Measurements from ENCODE around the gene CSNK1G1.
"Not testable (repeated sequence)": the region's sequence is repeated elsewhere in the genome, so short reads cannot be mapped to it uniquely, and the experiment has no call there.

Gene CSNK1G1

DNA sequence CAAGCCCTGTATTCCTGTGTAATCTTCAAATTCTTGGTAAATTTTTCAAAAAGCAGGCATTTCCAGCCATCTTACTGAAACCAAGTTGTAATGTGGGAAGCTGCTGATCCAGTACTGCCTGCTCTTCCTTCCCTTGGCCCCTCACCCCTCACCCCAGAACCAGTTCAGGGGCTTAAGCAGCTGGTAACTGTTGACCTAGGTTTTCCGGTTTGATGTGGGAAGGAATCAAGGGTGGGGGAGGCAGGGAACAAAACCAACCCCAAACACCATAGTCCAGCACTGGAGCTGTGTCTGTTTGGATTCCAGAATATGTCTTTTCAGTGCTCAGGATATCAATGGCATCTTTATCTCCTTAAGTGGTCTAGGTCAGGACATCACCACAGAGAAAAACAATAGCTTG is 233.5 kb downstream of the CSNK1G1 start:
- Histone ChIP-seq H3K27me3 (replicated peaks; ENCODE audit: insufficient read depth, low read length) (no peaks in the 10 kb centered on the region), H2AFZ (ENCODE audit: low read length) (no peak overlapping the region), H3K79me2 (ENCODE audit: low read length) (no peaks in the 10 kb centered on the region), H4K20me1 (ENCODE audit: insufficient read depth, low read length) (no peaks in the 10 kb centered on the region), H3F3A (ENCODE audit: insufficient read depth, low read length) (no peaks in the 10 kb centered on the region), H3K4me1 (ENCODE audit: low read length) (no peaks in the 10 kb centered on the region), H3K9me3 (replicated peaks; ENCODE audit: insufficient read depth, low read length) (no peaks in the 10 kb centered on the region), H3K9ac (ENCODE audit: low read length) (no peak overlapping the region), H3K4me2 (ENCODE audit: low read depth, low read length) (no peak overlapping the region), H3K9me2 (replicated peaks; ENCODE audit: insufficient read depth, low read length) (no peaks in the 10 kb centered on the region), H3K27ac (ENCODE audit: low read length) (no peak overlapping the region), H3K36me3 (replicated peaks; ENCODE audit: insufficient read depth, low read length) (peaks cover 9% of the 10 kb centered on the region; the same call in 1 of the 2 replicates), H3K4me3 (ENCODE audit: low read length) (no peak overlapping the region)
- DNase-seq = no peak
- TF ChIP-seq EZH2phosphoT487 (IDR thresholded peaks at IDR 0.05; ENCODE audit: low read length) (no peak), EZH2 (optimal IDR thresholded peaks at IDR 0.05; ENCODE audit: low read depth, low read length) (no peak)
- TF ChIP-seq, protein P1, sequence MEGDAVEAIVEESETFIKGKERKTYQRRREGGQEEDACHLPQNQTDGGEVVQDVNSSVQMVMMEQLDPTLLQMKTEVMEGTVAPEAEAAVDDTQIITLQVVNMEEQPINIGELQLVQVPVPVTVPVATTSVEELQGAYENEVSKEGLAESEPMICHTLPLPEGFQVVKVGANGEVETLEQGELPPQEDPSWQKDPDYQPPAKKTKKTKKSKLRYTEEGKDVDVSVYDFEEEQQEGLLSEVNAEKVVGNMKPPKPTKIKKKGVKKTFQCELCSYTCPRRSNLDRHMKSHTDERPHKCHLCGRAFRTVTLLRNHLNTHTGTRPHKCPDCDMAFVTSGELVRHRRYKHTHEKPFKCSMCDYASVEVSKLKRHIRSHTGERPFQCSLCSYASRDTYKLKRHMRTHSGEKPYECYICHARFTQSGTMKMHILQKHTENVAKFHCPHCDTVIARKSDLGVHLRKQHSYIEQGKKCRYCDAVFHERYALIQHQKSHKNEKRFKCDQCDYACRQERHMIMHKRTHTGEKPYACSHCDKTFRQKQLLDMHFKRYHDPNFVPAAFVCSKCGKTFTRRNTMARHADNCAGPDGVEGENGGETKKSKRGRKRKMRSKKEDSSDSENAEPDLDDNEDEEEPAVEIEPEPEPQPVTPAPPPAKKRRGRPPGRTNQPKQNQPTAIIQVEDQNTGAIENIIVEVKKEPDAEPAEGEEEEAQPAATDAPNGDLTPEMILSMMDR (IDR thresholded peaks at IDR 0.05; ENCODE audit: low read length) = no peak

GRCh38 chr15:64121614-64122013 is 234.4 kb downstream of the CSNK1G1 start:
- no peak overlapping the region for H3K9ac ChIP-seq (ENCODE audit: low read length)
- TF ChIP-seq EZH2 (optimal IDR thresholded peaks at IDR 0.05; ENCODE audit: low read depth, low read length) (no peak), EZH2phosphoT487 (IDR thresholded peaks at IDR 0.05; ENCODE audit: low read length) (no peak)
- TF ChIP-seq, protein P1 (IDR thresholded peaks at IDR 0.05; ENCODE audit: low read length) = no peak

DNA sequence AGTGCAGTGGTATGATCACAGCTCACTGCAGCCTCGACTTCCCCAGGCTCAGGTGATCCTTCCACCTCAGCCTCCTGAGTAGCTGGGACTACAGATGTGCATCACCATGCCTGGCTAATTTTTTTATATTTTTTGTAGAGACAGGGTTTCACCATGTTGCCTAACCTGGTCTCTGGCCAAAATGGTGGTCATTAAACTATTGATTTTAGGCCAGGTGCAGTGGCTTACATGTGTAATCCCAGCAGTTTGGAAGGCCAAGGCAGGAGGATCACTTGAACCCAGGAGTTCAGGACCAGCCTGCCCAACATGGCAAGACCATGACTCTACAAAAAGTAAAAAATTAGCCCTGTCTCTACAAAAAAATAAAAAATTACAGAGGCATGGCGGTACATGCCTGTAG is 235.7 kb downstream of the CSNK1G1 start:
- H3K27me3 ChIP-seq (replicated peaks; ENCODE audit: insufficient read depth, low read length); DNase-seq; H3F3A ChIP-seq (ENCODE audit: insufficient read depth, low read length); H3K9me3 ChIP-seq (replicated peaks; ENCODE audit: insufficient read depth, low read length); H3K27ac ChIP-seq (ENCODE audit: low read length); H3K9ac ChIP-seq (ENCODE audit: low read length); H3K79me2 ChIP-seq (ENCODE audit: low read length); H4K20me1 ChIP-seq (ENCODE audit: insufficient read depth, low read length); H2AFZ ChIP-seq (ENCODE audit: low read length); H3K4me3 ChIP-seq (ENCODE audit: low read length); H3K4me2 ChIP-seq (ENCODE audit: low read depth, low read length); H3K4me1 ChIP-seq (ENCODE audit: low read length); H3K9me2 ChIP-seq (replicated peaks; ENCODE audit: insufficient read depth, low read length); H3K36me3 ChIP-seq (replicated peaks; ENCODE audit: insufficient read depth, low read length): not testable (repeated sequence)

More at GRCh38 chr15:64121614-64122013, 234.4 kb downstream of the CSNK1G1 start:
- Histone ChIP-seq H3K27ac (ENCODE audit: low read length) (no peak overlapping the region), H3K27me3 (replicated peaks; ENCODE audit: insufficient read depth, low read length) (no peaks in the 10 kb centered on the region), H4K20me1 (ENCODE audit: insufficient read depth, low read length) (no peaks in the 10 kb centered on the region), H3K9me3 (replicated peaks; ENCODE audit: insufficient read depth, low read length) (no peaks in the 10 kb centered on the region), H3K4me1 (ENCODE audit: low read length) (no peaks in the 10 kb centered on the region), H3K4me2 (ENCODE audit: low read depth, low read length) (no peak overlapping the region), H2AFZ (ENCODE audit: low read length) (no peak overlapping the region), H3K4me3 (ENCODE audit: low read length) (no peak overlapping the region), H3K36me3 (replicated peaks; ENCODE audit: insufficient read depth, low read length) (peaks cover 7% of the 10 kb centered on the region; the same call in 1 of the 2 replicates), H3K9me2 (replicated peaks; ENCODE audit: insufficient read depth, low read length) (no peaks in the 10 kb centered on the region), H3K79me2 (ENCODE audit: low read length) (no peaks in the 10 kb centered on the region), H3F3A (ENCODE audit: insufficient read depth, low read length) (no peaks in the 10 kb centered on the region)
- DNase-seq = no peak

- Histone ChIP-seq H3K9me3 (replicated peaks; ENCODE audit: insufficient read depth, low read length) (no peaks in the 10 kb centered on the region), H3K27me3 (replicated peaks; ENCODE audit: insufficient read depth, low read length) (no peaks in the 10 kb centered on the region), H3F3A (ENCODE audit: insufficient read depth, low read length) (no peaks in the 10 kb centered on the region), H3K9ac (ENCODE audit: low read length) (no peak overlapping the region), H3K4me3 (ENCODE audit: low read length) (no peak overlapping the region), H3K36me3 (replicated peaks; ENCODE audit: insufficient read depth, low read length) (0 out of 2 replicates have a peak, but pooled peaks cover 4% of the 10 kb centered on the region), H3K27ac (ENCODE audit: low read length) (no peak overlapping the region), H3K4me2 (ENCODE audit: low read depth, low read length) (no peak overlapping the region), H3K9me2 (replicated peaks; ENCODE audit: insufficient read depth, low read length) (no peaks in the 10 kb centered on the region), H4K20me1 (ENCODE audit: insufficient read depth, low read length) (no peaks in the 10 kb centered on the region), H3K4me1 (ENCODE audit: low read length) (no peaks in the 10 kb centered on the region), H3K79me2 (ENCODE audit: low read length) (peaks cover 4% of the 10 kb centered on the region), H2AFZ (ENCODE audit: low read length) (no peak overlapping the region)
- DNase-seq = no peak
- no peak for TF ChIP-seq EZH2 (optimal IDR thresholded peaks at IDR 0.05; ENCODE audit: low read depth, low read length)
- TF ChIP-seq EZH2phosphoT487 (IDR thresholded peaks at IDR 0.05; ENCODE audit: low read length) = no peak
- TF ChIP-seq, protein P1 (IDR thresholded peaks at IDR 0.05; ENCODE audit: low read length) = no peak
Measured at GRCh38 chr15:64117759-64118487, 238.1 kb downstream of the CSNK1G1 start.
